ENCODE data around the gene NFKBIE.

Gene NFKBIE

GRCh38 chr6:44257753-44258324, 7.5 kb downstream of the NFKBIE start:
- no peak for DNase-seq (ENCODE audit: low read depth)

- DNase-seq (ENCODE audit: low read depth): peak; percentile 54
Observed at GRCh38 chr6:44257025-44257752, 8.2 kb downstream of the NFKBIE start, which contains the start of gene SLC35B2. TSS of gene SLC35B2 (minus strand) at chr6:44257528. CDS start at chr6:44257410, 118 bp downstream.

DNA sequence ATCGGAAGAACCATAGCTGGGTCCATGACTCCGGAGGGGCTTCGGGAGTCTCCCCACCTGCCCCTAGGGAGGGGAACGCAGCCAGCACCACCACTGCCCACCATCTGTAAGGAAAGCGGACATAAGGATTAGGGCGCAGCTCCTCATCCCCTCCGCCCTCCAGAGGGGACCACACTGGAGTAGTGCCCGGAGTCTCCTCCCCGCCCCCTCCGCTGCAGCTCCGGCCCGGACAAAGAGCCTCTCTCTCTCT, 8.7 kb downstream of the NFKBIE start:
- no peak for DNase-seq (ENCODE audit: low read depth)

GRCh38 chr6:44255871-44256774, 9.2 kb downstream of the NFKBIE start:
- DNase-seq (ENCODE audit: low read depth): no peak

DNA sequence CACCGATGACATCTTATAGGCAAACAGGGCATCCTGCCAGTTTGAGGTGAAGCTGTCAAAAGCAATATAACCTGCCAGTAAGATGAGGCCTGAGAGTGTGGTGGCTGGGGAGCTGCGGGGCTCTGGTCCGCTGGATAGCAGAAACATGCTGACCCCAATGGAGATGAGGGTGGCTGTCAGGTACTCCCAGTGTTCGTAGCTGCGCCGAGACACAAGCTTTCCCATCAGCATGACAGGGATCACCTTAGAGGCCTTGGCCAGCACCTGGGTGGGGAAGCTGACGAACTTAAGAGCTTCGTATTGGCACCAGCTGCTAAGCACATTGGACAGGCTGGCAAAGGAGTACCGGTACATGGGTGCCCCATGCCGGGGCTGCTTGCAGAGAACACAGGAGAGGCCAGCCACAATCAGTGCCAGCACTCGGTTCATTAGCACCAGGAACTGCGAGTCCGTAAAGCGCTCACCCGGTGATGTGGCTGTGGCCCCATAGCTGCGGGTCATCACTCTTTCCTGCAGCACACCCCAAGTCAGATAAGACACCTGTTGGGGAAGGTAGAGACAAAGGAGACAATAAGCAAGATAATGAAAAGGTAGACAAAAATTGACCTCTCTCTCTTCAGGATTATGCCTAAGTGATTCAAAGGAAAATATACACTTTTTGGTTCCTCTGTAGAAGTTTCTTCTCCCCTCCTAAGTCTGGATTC, 10.1 kb downstream of the NFKBIE start:
- no peak for DNase-seq (ENCODE audit: low read depth)

DNA sequence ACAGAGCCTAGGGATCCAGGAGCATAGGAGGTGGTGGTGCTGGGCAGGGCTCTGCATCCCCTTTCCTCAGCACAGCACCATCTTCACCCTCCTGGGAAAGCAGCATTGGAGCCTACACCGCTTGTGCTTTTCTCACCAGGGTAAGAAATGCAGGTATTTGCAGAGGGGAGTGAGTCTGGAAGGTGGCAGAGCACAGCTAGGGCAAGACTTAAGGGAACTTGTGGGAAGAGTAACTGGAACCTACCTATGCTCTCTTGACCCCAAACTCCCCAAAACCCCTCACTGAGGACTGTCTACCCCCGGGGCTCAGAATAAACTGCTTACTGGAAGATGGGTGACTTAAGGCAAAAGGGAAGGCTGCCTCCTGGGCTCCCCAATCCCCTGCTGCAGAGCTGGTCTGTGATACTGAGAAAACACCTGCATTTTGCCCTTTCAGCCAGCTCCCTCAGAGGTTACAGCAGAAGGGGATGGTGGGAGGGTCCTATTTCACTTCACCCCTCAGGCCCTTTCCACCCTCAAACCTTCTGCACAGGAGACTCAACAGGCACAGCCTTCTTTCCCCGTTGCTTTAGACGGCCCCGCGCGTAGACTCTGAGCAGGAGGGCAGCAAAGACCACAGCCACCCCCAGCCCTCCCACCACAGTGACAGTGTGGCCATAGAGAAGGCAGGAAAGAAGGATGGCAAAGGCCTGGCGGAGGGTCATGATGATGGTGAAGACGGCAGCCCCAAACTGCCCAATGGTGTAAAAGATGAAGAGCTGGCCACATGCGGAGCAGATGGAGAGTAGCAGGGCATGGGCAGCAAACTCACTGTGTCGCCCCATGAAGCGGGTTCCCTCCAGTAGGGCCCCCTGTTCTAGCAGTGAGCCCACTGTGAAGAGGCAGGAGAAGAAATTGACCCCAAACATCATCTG, 10.9 kb downstream of the NFKBIE start:
- DNase-seq (ENCODE audit: low read depth): no peak

DNA sequence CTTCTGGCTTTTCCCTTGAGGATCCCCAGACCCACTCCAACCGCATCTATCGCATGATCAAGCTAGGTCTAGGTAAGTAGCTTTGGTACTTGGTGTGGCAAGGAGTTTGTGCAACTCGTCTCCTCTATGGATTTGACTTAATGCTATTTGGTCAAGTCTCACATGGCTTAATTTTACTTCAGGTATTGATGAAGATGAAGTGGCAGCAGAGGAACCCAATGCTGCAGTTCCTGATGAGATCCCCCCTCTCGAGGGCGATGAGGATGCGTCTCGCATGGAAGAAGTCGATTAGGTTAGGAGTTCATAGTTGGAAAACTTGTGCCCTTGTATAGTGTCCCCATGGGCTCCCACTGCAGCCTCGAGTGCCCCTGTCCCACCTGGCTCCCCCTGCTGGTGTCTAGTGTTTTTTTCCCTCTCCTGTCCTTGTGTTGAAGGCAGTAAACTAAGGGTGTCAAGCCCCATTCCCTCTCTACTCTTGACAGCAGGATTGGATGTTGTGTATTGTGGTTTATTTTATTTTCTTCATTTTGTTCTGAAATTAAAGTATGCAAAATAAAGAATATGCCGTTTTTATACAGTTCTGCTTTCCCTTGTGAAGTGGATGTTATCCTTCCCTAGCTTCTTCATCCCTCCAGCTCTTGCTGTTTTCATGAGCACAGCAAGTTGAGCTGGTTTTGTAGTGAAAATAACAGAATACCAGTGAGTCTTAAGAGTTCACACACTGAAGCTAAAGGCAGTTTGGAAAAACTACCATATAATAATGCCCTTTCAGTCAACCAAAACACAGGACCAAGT, 11.8 kb downstream of the NFKBIE start:
- peak; percentile 47 for DNase-seq (ENCODE audit: low read depth)

DNA sequence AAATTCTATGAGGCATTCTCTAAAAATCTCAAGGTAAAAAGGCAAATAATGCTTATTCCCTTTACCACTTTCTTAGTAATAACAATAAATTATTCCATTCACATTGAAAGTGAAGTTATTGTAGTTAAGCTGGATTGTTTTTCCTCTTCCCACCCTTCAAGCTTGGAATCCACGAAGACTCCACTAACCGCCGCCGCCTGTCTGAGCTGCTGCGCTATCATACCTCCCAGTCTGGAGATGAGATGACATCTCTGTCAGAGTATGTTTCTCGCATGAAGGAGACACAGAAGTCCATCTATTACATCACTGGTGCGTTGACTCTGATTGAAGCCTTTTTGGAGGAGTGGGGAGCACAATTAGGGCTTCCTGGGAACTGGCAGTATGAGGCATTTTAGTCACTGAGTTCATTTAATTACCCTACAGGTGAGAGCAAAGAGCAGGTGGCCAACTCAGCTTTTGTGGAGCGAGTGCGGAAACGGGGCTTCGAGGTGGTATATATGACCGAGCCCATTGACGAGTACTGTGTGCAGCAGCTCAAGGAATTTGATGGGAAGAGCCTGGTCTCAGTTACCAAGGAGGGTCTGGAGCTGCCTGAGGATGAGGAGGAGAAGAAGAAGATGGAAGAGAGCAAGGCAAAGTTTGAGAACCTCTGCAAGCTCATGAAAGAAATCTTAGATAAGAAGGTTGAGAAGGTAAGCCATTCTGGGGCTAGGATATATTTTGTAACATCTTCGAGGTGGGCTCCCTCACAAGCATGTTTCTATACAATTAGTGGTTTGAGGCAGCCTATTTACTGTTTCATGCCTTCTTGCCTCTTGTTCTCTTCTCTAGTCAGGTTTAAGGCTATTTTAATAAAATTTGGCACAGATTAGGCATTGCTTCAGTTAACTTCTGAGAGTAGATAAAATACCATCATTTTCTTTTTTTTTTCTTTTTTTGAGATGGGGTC, 13.5 kb downstream of the NFKBIE start:
- no peak for DNase-seq (ENCODE audit: low read depth)

DNA sequence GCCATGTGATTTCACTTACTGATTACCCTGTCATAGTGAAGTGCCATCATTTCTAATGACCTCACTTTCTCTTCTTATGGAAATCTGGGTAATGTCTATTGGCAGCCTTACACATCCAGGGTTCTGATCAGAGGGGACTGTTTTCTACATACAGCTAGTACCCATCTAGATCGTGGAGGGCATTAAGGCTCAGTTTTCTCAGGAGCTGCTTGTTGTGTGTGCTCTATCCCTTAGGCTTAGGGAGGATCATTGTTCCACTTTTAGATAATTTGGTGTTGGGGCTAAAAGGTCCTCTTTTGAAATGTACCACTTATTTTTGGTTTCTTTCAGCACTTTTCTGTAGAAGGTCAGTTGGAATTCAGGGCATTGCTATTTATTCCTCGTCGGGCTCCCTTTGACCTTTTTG, 14.6 kb downstream of the NFKBIE start:
- no peak for DNase-seq (ENCODE audit: low read depth)

DNA sequence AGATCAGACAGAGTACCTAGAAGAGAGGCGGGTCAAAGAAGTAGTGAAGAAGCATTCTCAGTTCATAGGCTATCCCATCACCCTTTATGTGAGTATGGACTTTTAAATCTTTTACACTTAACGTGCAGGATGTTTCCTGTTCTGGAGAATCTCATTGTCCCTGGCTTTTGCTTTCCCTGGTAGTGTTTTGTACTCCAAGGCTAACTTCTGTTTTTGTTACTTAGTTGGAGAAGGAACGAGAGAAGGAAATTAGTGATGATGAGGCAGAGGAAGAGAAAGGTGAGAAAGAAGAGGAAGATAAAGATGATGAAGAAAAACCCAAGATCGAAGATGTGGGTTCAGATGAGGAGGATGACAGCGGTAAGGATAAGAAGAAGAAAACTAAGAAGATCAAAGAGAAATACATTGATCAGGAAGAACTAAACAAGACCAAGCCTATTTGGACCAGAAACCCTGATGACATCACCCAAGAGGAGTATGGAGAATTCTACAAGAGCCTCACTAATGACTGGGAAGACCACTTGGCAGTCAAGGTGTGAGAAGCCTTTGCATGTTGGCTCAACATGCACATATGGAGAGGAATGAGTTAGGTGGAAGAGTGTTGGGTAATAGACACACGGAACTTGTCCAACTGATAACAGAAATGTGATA, 15.2 kb downstream of the NFKBIE start:
- no peak for DNase-seq (ENCODE audit: low read depth)

DNA sequence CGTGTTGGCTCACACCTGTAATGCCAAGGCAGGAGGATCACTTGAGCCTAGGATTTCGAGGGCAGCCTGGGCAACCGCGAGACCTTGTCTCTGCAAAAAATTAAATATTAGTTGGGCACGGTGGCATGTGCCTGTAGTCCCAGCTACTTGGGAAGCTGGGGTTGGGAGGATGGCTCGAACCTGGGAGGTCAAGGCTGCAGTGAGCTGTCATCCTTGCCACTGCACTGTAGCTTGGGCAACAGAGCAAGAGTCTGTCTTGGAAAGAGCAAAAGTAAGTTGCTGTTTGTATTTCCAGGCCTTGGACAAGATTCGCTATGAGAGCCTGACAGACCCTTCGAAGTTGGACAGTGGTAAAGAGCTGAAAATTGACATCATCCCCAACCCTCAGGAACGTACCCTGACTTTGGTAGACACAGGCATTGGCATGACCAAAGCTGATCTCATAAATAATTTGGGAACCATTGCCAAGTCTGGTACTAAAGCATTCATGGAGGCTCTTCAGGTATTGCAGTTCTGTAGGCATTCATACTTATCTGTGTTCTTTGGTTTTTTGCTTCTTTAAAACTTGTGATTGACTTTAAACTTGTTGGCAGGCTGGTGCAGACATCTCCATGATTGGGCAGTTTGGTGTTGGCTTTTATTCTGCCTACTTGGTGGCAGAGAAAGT, 16.1 kb downstream of the NFKBIE start:
- DNase-seq (ENCODE audit: low read depth): no peak

DNA sequence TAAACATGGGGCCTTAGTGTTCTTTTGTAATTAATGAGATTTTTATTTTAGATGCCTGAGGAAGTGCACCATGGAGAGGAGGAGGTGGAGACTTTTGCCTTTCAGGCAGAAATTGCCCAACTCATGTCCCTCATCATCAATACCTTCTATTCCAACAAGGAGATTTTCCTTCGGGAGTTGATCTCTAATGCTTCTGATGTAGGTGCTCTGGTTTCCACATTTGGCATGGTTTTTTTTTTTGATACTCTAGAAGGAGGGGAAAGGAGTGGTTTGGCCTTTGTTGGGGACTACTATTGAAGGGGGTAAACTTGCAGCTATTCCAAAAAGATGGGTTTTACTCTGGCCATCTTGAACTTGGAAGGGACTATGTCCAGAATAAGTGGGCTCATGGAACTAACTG, 16.8 kb downstream of the NFKBIE start:
- DNase-seq (ENCODE audit: low read depth): no peak

GRCh38 chr6:44247338-44248302, 17.7 kb downstream of the NFKBIE start:
- peak; percentile 87 for DNase-seq (ENCODE audit: low read depth)

GRCh38 chr6:44246663-44247337, 18.6 kb downstream of the NFKBIE start, which contains the start of gene HSP90AB1:
TSS of gene HSP90AB1 (plus strand) at chr6:44247101. CDS start at chr6:44248630, 1,529 bp downstream.
- peak; percentile 95 for DNase-seq (ENCODE audit: low read depth)

DNA sequence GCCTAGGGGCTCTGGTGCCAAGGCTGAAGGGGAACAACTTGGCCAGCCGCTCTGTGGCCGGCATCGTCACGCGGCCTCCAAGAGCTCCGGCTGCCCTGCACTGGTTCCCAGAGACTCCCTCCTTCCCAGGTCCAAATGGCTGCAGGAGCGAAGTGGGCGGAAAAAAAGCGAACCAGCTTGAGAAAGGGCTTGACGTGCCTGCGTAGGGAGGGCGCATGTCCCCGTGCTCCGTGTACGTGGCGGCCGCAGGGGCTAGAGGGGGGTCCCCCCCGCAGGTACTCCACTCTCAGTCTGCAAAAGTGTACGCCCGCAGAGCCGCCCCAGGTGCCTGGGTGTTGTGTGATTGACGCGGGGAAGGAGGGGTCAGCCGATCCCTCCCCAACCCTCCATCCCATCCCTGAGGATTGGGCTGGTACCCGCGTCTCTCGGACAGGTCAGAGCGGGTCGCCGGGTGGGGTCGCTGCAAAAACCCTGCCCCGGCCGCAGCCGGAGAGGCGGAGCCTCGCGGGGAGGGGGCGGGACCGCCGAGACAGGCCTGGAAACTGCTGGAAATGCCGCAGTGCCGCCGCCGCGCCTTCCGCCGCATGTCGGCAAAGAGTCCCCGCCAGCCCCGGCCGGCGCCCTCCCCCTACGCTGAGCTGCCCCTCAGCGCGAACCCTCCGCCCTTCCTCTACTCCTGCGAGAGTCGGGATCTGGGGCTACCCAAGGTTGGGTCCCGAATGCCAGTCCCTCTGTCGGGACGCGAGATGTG, 19.3 kb downstream of the NFKBIE start:
- DNase-seq (ENCODE audit: low read depth): peak; percentile 80
